ENCODE measurements around the gene PPL.

DNA sequence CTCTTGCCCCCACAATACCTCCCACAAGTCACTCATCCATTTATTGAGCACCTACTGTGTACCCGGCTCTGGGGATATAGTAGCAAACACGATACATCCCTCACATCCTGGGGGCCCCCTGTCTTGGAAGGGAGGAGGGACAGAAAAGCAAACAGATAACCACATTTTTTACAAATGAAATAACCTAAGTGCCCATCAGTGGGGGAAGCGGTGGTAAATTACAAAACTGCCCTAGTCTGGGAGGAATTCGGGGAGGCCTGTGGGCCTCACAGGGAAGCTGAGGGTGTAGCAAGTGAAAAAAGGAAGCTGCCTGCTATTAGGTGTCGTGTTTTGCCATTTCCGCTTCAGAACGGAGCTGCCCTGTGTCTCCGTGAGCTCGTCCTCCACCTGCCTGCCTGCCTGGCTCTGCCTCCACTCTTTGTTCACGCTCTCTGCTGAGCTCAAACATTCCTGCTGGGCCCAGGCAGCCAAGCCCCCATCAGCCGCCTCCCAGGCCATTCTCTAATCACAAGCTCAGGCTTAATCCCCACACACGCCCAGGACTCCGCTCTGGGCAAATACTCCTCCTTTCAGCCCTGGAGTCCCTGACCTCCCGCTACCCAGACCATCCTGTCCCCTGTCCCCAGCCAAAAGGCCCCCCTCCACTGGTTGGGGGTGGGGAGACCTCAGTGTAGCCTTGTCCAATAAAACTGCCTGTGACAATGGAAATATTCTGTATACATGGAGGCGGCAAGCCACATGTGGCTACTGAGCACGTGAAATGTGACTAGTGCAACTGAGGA is 11.0 kb upstream of the PPL start:
- TF ChIP-seq CTCF (IDR thresholded peaks at IDR 0.05; ENCODE audit: poor library complexity) (no peak), EZH2 (IDR thresholded peaks at IDR 0.05; ENCODE audit: borderline replicate concordance) (no peak)

Data from hepatocyte (in vitro differentiated cells).